SU-DHL-6 (cell line): ENCODE measurements around the gene HMG20A.

Experiments
- H2AFZ ChIP-seq: fragments of 200-600 bp; sonication (generic); 2 replicates; pipeline ENCODE4 v1.6.1; 2014; ENCODE audit warnings: low read depth, mild to moderate bottlenecking, moderate library complexity, mixed read lengths, antibody characterized with exemption, low read length; ENCODE audit not compliant: severe bottlenecking
- H3F3A ChIP-seq: fragments of 200-600 bp; shearing (Covaris generic); 2 replicates; pipeline ENCODE4 v1.6.0; 2016; ENCODE audit warnings: antibody characterized with exemption, mild to moderate bottlenecking; ENCODE audit not compliant: insufficient read depth
- H3K27ac ChIP-seq: fragments of 200-600 bp; sonication (generic); 2 replicates; pipeline ENCODE4 v1.5.1; 2016; ENCODE audit warnings: low read depth, mild to moderate bottlenecking, low read length, moderate library complexity, mixed read lengths
- H3K27me3 ChIP-seq: fragments of 200-600 bp; sonication (generic), shearing (Covaris generic); 2 replicates; pipeline ENCODE4 v1.6.0; 2014; ENCODE audit warnings: mild to moderate bottlenecking, low read length
- H3K36me3 ChIP-seq: fragments of 200-600 bp; sonication (generic); 2 replicates; pipeline ENCODE4 v1.6.1; 2014; ENCODE audit warnings: mild to moderate bottlenecking, low read length, mixed read lengths
- H3K4me2 ChIP-seq: fragments of 300-600, 200-600 bp; shearing (Covaris generic), sonication (generic); 2 replicates; pipeline ENCODE4 v1.6.0; 2014; ENCODE audit warnings: low read length, low read depth, mild to moderate bottlenecking; ENCODE audit not compliant: poor library complexity, severe bottlenecking
- H3K4me3 ChIP-seq: fragments of 200-600 bp; sonication (generic); 2 replicates; pipeline ENCODE4 v1.5.1; 2014; ENCODE audit warnings: antibody characterized with exemption, low read length, mild to moderate bottlenecking, mixed read lengths; ENCODE audit not compliant: insufficient read depth, poor library complexity, severe bottlenecking
- H3K79me2 ChIP-seq: fragments of 200-600 bp; sonication (generic); 2 replicates; pipeline ENCODE4 v1.6.1; 2014; ENCODE audit warnings: mild to moderate bottlenecking, low read length, moderate library complexity; ENCODE audit not compliant: insufficient read depth
- H3K9ac ChIP-seq: fragments of 200-600 bp; sonication (generic); 2 replicates; pipeline ENCODE4 v1.7.0; 2014; ENCODE audit warnings: mild to moderate bottlenecking, low read length
- H3K9me2 ChIP-seq: fragments of 200-600 bp; sonication (generic); replicated peaks from 2 replicates; pipeline ENCODE4 v1.6.1; 2014; ENCODE audit warnings: low read length; ENCODE audit not compliant: insufficient read depth
- H3K9me3 ChIP-seq: fragments of 200-600 bp; sonication (generic); 2 replicates; pipeline ENCODE4 v1.6.1; 2014; ENCODE audit warnings: low read length, mixed read lengths; ENCODE audit not compliant: insufficient read depth
- H4K20me1 ChIP-seq: fragments of 200-600 bp; sonication (generic); 2 replicates; pipeline ENCODE4 v1.6.1; 2014; ENCODE audit warnings: low read depth, mild to moderate bottlenecking, antibody characterized with exemption, low read length, moderate library complexity, mixed read lengths
- CTCF ChIP-seq: fragments of 200-600 bp; sonication (generic); IDR thresholded peaks from one replicate; pipeline ENCODE4 v1.5.1; 2017; ENCODE audit warnings: antibody characterized with exemption, mild to moderate bottlenecking, low read length, moderate library complexity; ENCODE audit not compliant: insufficient read depth, poor library complexity, severe bottlenecking
- EZH2phosphoT487 ChIP-seq: fragments of 200-600 bp; sonication (generic), shearing (Covaris generic); conservative IDR thresholded peaks from 2 replicates; pipeline ENCODE4 v1.6.1; 2018; ENCODE audit warnings: mild to moderate bottlenecking, antibody characterized with exemption, low read length, moderate library complexity, mixed read lengths

HMG20A gene

GRCh38 chr15:77414789-77415442, 5.8 kb upstream of the HMG20A start:
- Histone ChIP-seq H3F3A (0 out of 2 replicates have a peak, but pooled peaks cover 3% of the 10 kb centered on the region), H3K4me3 (no peak overlapping the region), H4K20me1 (peaks cover 8% of the 10 kb centered on the region; the same call in 1 of the 2 replicates), H3K9me2 (no peaks in the 10 kb centered on the region), H3K4me2 (no peak overlapping the region), H2AFZ (no peak overlapping the region), H3K27me3 (no peaks in the 10 kb centered on the region), H3K27ac (no peak overlapping the region), H3K9me3 (no peaks in the 10 kb centered on the region), H3K36me3 (no peaks in the 10 kb centered on the region), H3K79me2 (peaks cover 4% of the 10 kb centered on the region; the same call in 1 of the 2 replicates), H3K9ac (no peak overlapping the region)
- TF ChIP-seq CTCF (no peak), EZH2phosphoT487 (no peak)

GRCh38 chr15:77415450-77416147, 5.1 kb upstream of the HMG20A start:
- H3K27me3 ChIP-seq, result no peaks in the 10 kb centered on the region
- H3K36me3 ChIP-seq, result no peaks in the 10 kb centered on the region
- H4K20me1 ChIP-seq, result peaks cover 8% of the 10 kb centered on the region; the same call in 1 of the 2 replicates
- no peak overlapping the region for H3K27ac ChIP-seq
- H3K9me3 ChIP-seq, result no peaks in the 10 kb centered on the region
- TF ChIP-seq EZH2phosphoT487, result no peak
- no peak for TF ChIP-seq CTCF
- H3K4me3 ChIP-seq, result no peak overlapping the region
- H3F3A ChIP-seq, result 0 out of 2 replicates have a peak, but pooled peaks cover 4% of the 10 kb centered on the region
- H2AFZ ChIP-seq, result no peak overlapping the region
- H3K9ac ChIP-seq, result no peak overlapping the region
- peaks cover 4% of the 10 kb centered on the region; the same call in 1 of the 2 replicates for H3K79me2 ChIP-seq
- H3K4me2 ChIP-seq, result no peak overlapping the region
- no peaks in the 10 kb centered on the region for H3K9me2 ChIP-seq

- no peaks in the 10 kb centered on the region for H3K27me3 ChIP-seq
- H3K9me2 ChIP-seq, result no peaks in the 10 kb centered on the region
- peaks cover 8% of the 10 kb centered on the region; the same call in 1 of the 2 replicates for H4K20me1 ChIP-seq
- no peaks in the 10 kb centered on the region for H3K9me3 ChIP-seq
- no peak overlapping the region for H3K4me3 ChIP-seq
- H3F3A ChIP-seq, result peaks cover 9% of the 10 kb centered on the region
- no peaks in the 10 kb centered on the region for H3K36me3 ChIP-seq
- H3K79me2 ChIP-seq, result peaks cover 9% of the 10 kb centered on the region; the same call in 1 of the 2 replicates
- H3K27ac ChIP-seq, result no peak overlapping the region
- H2AFZ ChIP-seq, result no peak overlapping the region
- H3K4me2 ChIP-seq, result no peak overlapping the region
- H3K9ac ChIP-seq, result no peak overlapping the region
- TF ChIP-seq CTCF (no peak), EZH2phosphoT487 (no peak)
These were observed 4.6 kb upstream of the HMG20A start for GRCh38 chr15:77416148-77416455.
